Stimulated activated CD8-positive, alpha-beta memory T cell treated with anti-CD3 and anti-CD28 coated beads, Interleukin-7, amount 100 ng/mL, for 1 hour (primary cell): ENCODE measurements around the gene INHA.

Source experiments
- DNase-seq, 2 donors: peaks; one replicate each; pipeline ENCODE4 v3.0.0-alpha.2; 2020; ENCODE audit warnings: low read depth in 2 of 2

The INHA gene

DNA sequence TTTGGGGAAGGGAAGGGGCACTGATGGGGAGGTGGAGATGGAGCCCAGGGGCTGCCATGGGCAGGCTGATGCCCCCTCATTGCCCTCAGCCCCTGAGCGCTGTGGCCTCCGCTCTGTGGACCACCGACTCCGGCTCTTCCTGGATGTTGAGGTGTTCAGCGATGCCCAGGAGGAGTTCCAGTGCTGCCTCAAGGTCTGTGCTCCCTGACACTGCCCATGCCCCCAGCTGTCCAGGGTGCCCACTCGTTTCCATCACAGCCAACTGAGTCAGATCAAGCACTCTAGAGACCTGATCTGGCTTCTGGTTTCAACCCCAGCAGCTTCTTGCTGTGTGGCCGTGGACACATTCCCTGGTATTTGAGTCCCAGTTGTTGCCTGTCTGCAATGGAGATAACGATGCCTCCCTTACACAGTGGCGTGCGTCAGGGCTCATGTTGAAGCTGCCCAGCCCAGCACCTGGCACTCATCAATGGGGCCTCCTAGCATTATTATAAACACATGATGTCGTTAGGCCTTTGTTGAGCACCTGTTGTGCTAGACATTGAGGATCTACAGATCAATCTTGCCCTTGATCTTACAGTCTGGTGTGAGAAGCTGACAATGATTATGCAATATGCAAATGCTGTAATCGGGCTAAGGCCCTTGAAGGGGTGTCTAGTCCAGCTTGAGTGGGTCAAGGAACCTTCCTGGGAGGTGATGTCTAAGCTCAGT lies 39.9 kb downstream of the INHA start:
- no peak for DNase-seq

- DNase-seq: no peak
Observed at GRCh38 chr2:219612577-219613286, 40.6 kb downstream of the INHA start.

GRCh38 chr2:219613461-219614070 lies 41.5 kb downstream of the INHA start:
- no peak for DNase-seq

GRCh38 chr2:219614076-219614860 lies 42.2 kb downstream of the INHA start:
- DNase-seq: no peak

DNA sequence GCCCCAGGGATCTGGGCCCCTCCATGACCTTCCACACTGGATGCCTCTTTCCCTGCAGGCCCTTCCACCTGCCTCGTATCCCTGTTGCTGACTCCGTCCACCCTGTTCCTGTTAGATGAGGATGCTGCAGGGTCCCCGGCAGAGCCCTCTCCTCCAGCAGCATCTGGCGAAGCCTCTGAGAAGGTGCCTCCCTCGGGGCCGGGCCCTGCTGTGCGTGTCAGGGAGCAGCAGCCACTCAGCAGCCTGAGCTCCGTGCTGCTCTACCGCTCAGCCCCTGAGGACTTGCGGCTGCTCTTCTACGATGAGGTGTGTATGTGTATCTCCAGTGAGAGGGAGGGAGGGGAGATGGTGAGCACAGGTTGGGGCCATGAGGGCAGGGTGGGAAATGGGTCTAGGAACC lies 42.9 kb downstream of the INHA start:
- DNase-seq: no peak

GRCh38 chr2:219615894-219616293 lies 43.8 kb downstream of the INHA start:
- DNase-seq: no peak

GRCh38 chr2:219616550-219616949 lies 44.4 kb downstream of the INHA start:
- no peak for DNase-seq

DNA sequence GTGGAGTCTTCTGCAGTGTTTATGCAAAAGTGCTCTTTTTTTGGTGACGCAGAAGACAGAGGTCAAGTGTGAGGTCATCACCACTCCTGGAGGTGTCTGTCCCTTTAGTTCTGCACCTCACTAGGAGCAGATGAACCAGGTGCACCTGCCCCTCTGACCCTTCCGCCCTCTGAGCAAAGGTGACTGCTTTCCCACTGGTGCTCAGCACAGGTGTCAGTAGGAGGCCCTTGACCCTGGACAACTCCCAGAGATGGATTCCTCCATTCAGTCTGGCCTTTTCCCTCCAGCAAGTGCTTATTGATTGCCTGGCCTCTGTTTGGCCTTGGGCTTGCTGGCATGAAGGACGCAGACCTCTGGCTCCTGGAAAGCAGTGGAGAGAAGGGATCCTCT lies 46.6 kb downstream of the INHA start:
- no peak for DNase-seq

GRCh38 chr2:219619235-219619634 lies 47.1 kb downstream of the INHA start:
- no peak for DNase-seq

DNA sequence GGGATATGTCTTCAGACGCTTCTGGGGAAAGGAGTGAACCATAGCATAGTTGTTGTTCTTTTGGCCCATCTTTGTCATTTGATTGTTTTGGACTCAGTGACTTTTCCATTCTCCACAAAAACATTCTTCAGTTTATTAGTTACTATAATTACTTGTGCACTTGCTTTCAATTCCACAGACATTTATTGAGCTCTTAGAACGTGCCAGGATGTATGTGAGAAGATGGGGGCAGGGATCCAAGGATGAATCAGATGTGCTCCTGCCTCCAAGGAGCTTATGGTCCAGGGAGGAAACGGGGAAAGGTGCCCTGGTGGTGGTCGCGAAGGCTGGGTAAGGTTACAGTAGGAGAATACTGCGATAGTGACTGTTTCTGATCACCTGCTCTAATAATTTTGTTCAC lies 48.4 kb downstream of the INHA start:
- DNase-seq: no peak

DNA sequence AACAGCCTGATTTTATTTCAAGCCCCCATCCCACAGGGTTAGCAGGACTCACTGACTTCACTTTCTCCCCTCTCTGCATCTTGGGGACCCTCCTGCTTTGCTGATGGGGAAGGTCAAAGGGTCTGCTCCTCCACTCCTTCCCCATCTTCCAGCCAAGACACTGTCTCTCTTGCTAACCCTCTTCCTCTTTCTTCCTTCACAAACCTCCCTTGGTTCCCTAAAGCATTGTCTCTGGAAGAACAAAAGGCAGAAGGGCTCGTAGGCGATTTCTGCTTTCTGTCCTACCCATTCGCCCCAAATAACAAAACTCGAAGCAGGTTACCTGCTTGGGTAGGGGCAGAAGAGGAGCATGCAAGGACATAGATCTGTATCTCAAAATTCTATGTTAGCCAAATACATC lies 49.8 kb downstream of the INHA start:
- DNase-seq: no peak

DNA sequence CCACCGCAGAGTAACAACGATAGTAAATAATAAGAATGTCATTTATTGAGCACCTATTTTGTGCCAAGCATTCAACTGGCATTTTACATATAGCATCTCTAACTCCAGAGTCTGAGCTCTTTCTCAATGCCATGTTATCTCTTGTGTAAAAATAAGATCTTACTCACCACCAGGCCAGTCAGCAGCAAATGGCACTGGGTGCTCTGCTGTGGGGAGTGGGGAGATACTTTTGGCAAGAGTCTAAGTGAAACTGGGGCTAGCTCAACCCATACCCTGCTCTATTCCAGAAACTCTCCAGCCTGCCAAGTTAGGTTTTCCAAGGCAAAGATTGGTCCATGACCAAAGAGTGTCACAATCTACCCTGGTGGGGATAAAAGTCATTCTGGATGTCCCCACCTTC lies 50.4 kb downstream of the INHA start:
- DNase-seq: no peak

DNA sequence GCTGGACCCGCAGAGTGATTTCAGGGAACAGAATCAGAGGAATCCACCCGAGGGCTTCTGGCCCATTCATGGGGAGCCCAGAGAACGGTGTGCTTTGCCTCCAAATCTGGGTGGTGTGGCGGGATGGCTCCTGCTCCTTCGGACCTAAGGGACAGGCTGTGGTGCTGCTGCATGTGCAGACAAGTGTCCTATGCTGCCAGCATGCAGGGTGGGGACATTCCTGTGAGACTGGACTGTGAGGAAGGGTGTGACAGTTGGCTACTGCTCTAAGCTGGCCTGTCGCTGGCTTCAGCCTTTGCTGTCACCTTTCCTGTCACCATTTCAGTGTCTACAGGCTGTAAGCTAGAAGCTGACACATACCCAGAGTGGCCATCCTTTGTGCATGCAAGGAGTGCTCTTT lies 52.5 kb downstream of the INHA start:
- no peak for DNase-seq

DNA sequence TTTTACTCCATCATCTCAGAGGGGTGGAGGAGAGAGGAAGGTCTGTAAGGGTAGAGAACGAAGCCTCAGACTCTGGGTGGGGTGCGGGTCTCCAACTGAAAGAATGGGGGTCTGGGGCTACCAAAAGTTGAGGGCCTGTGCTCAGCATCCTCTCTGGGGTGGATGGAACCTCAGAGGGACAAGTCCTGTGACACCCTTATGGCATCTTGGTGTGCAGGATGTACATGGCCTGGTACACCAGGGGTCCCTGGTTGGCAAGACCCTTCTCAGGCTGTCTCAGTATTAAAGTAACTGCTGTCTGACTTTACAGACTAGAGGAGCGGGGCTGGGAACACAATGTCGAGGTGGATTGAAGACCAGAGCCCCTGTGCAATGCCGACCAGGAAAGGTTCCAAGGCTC lies 53.1 kb downstream of the INHA start:
- DNase-seq: no peak
